ENCODE measurements around the gene SYAP1. TPM values are rescaled to one million over a fixed set of nuclear protein-coding genes. Genes with fewer than 3 reads are reported as not detected.

SYAP1 gene
- total RNA-seq, 1 donor from 2014 or later: 48.4 TPM

GRCh38 chrX:16705370-16705769 is 14.0 kb upstream of the SYAP1 start:
- Mint-ChIP-seq H3K4me3 (no peak overlapping the region), H3K9me3 (no peaks in the 10 kb centered on the region), H3K36me3 (peaks cover 33% of the 10 kb centered on the region), H3K4me1 (ENCODE audit: unreplicated experiment) (peaks cover 6% of the 10 kb centered on the region), H3K27ac (no peak overlapping the region), H3K27me3 (no peaks in the 10 kb centered on the region)
- TF ChIP-seq CTCF (conservative IDR thresholded peaks at IDR 0.05): no peak
- no peak for DNase-seq (ENCODE audit: extremely low spot score, unreplicated experiment)

GRCh38 chrX:16708016-16708415 is 11.4 kb upstream of the SYAP1 start:
- DNase-seq (ENCODE audit: extremely low spot score, unreplicated experiment): no peak
- no peaks in the 10 kb centered on the region for H3K27me3 Mint-ChIP-seq
- no peak overlapping the region for H3K27ac Mint-ChIP-seq
- H3K36me3 Mint-ChIP-seq: peaks cover 21% of the 10 kb centered on the region
- no peak for TF ChIP-seq CTCF (conservative IDR thresholded peaks at IDR 0.05)
- no peak overlapping the region for H3K4me3 Mint-ChIP-seq
- peaks cover 22% of the 10 kb centered on the region for H3K4me1 Mint-ChIP-seq (ENCODE audit: unreplicated experiment)
- no peaks in the 10 kb centered on the region for H3K9me3 Mint-ChIP-seq

- Mint-ChIP-seq H3K4me3 (peak overlapping the region; percentile 95), H3K27ac (peak overlapping the region; percentile 95), H3K4me1 (ENCODE audit: unreplicated experiment) (peaks cover 22% of the 10 kb centered on the region), H3K9me3 (no peaks in the 10 kb centered on the region), H3K36me3 (peaks cover 12% of the 10 kb centered on the region), H3K27me3 (no peaks in the 10 kb centered on the region)
- TF ChIP-seq CTCF (conservative IDR thresholded peaks at IDR 0.05): no peak
- DNase-seq (ENCODE audit: extremely low spot score, unreplicated experiment): no peak
Observed at GRCh38 chrX:16711219-16711811, 8.1 kb upstream of the SYAP1 start.

- TF ChIP-seq CTCF (conservative IDR thresholded peaks at IDR 0.05): no peak
- Mint-ChIP-seq H3K27ac (peak overlapping the region; percentile 96), H3K4me3 (peak overlapping the region; percentile 98), H3K4me1 (ENCODE audit: unreplicated experiment) (peaks cover 22% of the 10 kb centered on the region), H3K9me3 (no peaks in the 10 kb centered on the region), H3K36me3 (peaks cover 12% of the 10 kb centered on the region), H3K27me3 (no peaks in the 10 kb centered on the region)
- DNase-seq (ENCODE audit: extremely low spot score, unreplicated experiment): peak; percentile 77
Observed at GRCh38 chrX:16711893-16712547, 7.4 kb upstream of the SYAP1 start.

- Mint-ChIP-seq H3K27me3 (no peaks in the 10 kb centered on the region), H3K9me3 (no peaks in the 10 kb centered on the region), H3K27ac (peak within 1 kb of the TSS; percentile 96), H3K36me3 (peaks cover 11% of the 10 kb centered on the region), H3K4me3 (peak within 1 kb of the TSS; percentile 98), H3K4me1 (ENCODE audit: unreplicated experiment) (peaks cover 22% of the 10 kb centered on the region)
- DNase-seq (ENCODE audit: extremely low spot score, unreplicated experiment): peak; percentile 85
- TF ChIP-seq CTCF (conservative IDR thresholded peaks at IDR 0.05): peak; percentile 30
Observed at GRCh38 chrX:16712548-16713155, 6.8 kb upstream of the SYAP1 start, which contains the start of gene CTPS2. CTPS2 (minus strand) TSS chrX:16712669; CDS start chrX:16702902, 9,767 bp downstream.
